Ascending aorta (tissue), 2 donors: ENCODE measurements around the gene PDCD6IP. TPM values are rescaled to one million over a fixed set of nuclear protein-coding genes. Genes with fewer than 3 reads are reported as not detected.

Source experiments
- DNase-seq, 2 donors: peaks; one replicate each; pipeline ENCODE4 v3.0.0-alpha.2; 2019; ENCODE audit warnings: low spot score in 2 of 2
- H3K27ac ChIP-seq, 2 donors: fragments of 200-600 bp; sonication (generic); one replicate each; pipeline ENCODE4 v1.5.1; 2016 to 2017; ENCODE audit warnings: mild to moderate bottlenecking in 1 of 2
- H3K27me3 ChIP-seq: fragments of 200-600 bp; sonication (generic); one replicate; pipeline ENCODE4 v1.5.1; 2017
- H3K36me3 ChIP-seq, 2 donors: fragments of 200-600 bp; sonication (generic); one replicate each; pipeline ENCODE4 v1.5.1; 2016
- H3K4me1 ChIP-seq, 2 donors: fragments of 200-600 bp; sonication (generic); one replicate each; pipeline ENCODE4 v1.5.1; 2016 to 2017; ENCODE audit warnings: mild to moderate bottlenecking in 1 of 2
- H3K4me3 ChIP-seq, 2 donors: fragments of 200-600 bp; sonication (generic); one replicate each; pipeline ENCODE4 v1.5.1; 2016 to 2017; ENCODE audit warnings: mild to moderate bottlenecking in 1 of 2
- H3K9me3 ChIP-seq, 2 donors: fragments of 200-600 bp; sonication (generic); one replicate each; pipeline ENCODE4 v1.5.1; 2016
- intact Hi-C: fragments of 100-400 bp; cut with DNase I; formaldehyde crosslinking; loops from one replicate; pipeline ENCODE4 v1.15.1; 2023
- total RNA-seq: library from RNA; depleted of rRNA; stranded (reverse); fragments of >200 nt; gene quantifications from one replicate; pipeline ENCODE4 v1.1.0, GENCODE V29; 2016
- TF ChIP-seq, protein P1 (sequence below), 3 experiments: fragments of 200-600 bp in 2 of 3; fragments of 450-650 bp in 1 of 3; sonication (generic) in 2 of 3; IDR thresholded peaks; one replicate each; pipeline ENCODE4 v1.5.1; 2016 to 2019; ENCODE audit warnings: antibody characterized with exemption in 3 of 3, mild to moderate bottlenecking in 1 of 3, moderate library complexity in 1 of 3

Gene PDCD6IP
- total RNA-seq, 1 donor from 2014 or later, result 347 TPM

- peaks cover 0 to 5% of the 10 kb centered on the region in 2 donors for H3K4me1 ChIP-seq
- H3K27me3 ChIP-seq, result no peaks in the 10 kb centered on the region
- H3K36me3 ChIP-seq, result no peaks in the 10 kb centered on the region
- DNase-seq, result no peak
- no peak overlapping the region for H3K4me3 ChIP-seq
- intact Hi-C loops, result no loop called here
- H3K9me3 ChIP-seq, result no peaks in the 10 kb centered on the region
- no peak overlapping the region for H3K27ac ChIP-seq
- TF ChIP-seq, protein P1, sequence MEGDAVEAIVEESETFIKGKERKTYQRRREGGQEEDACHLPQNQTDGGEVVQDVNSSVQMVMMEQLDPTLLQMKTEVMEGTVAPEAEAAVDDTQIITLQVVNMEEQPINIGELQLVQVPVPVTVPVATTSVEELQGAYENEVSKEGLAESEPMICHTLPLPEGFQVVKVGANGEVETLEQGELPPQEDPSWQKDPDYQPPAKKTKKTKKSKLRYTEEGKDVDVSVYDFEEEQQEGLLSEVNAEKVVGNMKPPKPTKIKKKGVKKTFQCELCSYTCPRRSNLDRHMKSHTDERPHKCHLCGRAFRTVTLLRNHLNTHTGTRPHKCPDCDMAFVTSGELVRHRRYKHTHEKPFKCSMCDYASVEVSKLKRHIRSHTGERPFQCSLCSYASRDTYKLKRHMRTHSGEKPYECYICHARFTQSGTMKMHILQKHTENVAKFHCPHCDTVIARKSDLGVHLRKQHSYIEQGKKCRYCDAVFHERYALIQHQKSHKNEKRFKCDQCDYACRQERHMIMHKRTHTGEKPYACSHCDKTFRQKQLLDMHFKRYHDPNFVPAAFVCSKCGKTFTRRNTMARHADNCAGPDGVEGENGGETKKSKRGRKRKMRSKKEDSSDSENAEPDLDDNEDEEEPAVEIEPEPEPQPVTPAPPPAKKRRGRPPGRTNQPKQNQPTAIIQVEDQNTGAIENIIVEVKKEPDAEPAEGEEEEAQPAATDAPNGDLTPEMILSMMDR (IDR thresholded peaks at IDR 0.05), result no peak
Measured at GRCh38 chr3:33790091-33790490, 8.3 kb upstream of the PDCD6IP start.

- Histone ChIP-seq H3K9me3 (no peaks in the 10 kb centered on the region), H3K36me3 (no peaks in the 10 kb centered on the region), H3K4me1 (peaks cover 0 to 5% of the 10 kb centered on the region in 2 donors), H3K27me3 (no peaks in the 10 kb centered on the region), H3K4me3 (no peak overlapping the region), H3K27ac (no peak overlapping the region)
- intact Hi-C loops, result no loop called here
- peak in 1 of 2 donors; percentile 38 for DNase-seq
- TF ChIP-seq, protein P1 (IDR thresholded peaks at IDR 0.05), result no peak
Measured at GRCh38 chr3:33791477-33792166, 6.8 kb upstream of the PDCD6IP start.

DNA sequence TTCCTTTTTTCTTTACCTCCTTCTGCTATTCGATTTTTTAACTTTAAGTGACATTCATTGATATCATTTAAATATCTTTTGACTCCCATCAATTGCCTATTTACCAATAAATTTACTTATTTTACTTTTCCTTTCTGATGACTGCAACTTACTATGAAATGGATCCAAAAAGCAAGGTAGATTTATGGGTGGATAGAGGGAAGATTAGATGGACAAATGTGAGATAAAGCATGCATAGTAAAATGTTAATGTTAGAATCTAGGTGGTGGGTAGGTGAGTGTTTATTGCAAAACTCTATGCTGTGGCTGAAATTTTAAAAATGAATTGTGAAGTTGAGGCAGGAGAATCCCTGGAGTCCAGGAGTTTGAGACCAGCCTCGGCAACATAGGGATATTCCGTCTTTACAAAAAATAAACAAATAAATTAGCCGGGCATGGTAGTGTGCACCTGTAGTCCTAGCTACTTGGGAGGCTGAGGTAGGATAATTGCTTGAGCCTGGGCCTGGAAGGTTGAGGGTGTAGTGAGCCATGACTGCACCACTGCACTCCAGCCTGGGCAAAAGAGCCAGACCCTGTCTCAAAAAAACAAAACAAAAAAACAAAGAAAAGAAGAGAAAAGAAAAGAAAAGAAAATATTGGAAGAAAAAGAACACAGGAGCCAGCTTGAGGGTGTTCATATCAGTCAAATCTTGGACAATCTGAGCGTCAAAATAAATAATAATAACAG is 6.1 kb upstream of the PDCD6IP start:
- intact Hi-C loops, result no loop called here
- H3K4me3 ChIP-seq, result no peak overlapping the region
- DNase-seq, result no peak
- TF ChIP-seq, protein P1 (IDR thresholded peaks at IDR 0.05), result no peak
- H3K36me3 ChIP-seq, result no peaks in the 10 kb centered on the region
- H3K9me3 ChIP-seq, result no peaks in the 10 kb centered on the region
- no peaks in the 10 kb centered on the region for H3K27me3 ChIP-seq
- no peaks in the 10 kb centered on the region for H3K4me1 ChIP-seq
- no peak overlapping the region for H3K27ac ChIP-seq

DNA sequence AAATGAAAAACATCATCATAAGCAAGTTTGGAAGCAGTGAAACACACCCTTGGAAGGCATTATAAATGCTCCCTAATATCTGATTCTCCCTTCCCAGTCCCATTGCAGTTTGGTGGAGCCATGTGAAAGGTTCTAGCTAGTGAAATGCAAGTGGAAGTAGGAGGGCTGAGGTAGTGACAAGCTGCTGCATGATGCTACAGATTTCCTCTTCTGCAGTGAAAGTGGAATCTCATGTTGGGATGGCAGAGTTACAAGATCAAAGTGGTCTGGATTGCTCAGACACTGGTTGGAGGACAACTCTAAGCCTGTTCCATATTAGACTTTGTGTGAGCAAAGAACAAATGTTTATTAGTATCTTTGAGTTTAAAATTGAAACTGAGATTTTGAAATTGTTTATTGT is 3.3 kb upstream of the PDCD6IP start:
- intact Hi-C loops, result no loop called here
- Histone ChIP-seq H3K4me3 (no peak overlapping the region), H3K36me3 (no peaks in the 10 kb centered on the region), H3K9me3 (no peaks in the 10 kb centered on the region), H3K27me3 (no peaks in the 10 kb centered on the region), H3K27ac (no peak overlapping the region), H3K4me1 (peaks cover 0 to 7% of the 10 kb centered on the region in 2 donors)
- TF ChIP-seq, protein P1 (IDR thresholded peaks at IDR 0.05), result no peak
- no peak for DNase-seq

DNA sequence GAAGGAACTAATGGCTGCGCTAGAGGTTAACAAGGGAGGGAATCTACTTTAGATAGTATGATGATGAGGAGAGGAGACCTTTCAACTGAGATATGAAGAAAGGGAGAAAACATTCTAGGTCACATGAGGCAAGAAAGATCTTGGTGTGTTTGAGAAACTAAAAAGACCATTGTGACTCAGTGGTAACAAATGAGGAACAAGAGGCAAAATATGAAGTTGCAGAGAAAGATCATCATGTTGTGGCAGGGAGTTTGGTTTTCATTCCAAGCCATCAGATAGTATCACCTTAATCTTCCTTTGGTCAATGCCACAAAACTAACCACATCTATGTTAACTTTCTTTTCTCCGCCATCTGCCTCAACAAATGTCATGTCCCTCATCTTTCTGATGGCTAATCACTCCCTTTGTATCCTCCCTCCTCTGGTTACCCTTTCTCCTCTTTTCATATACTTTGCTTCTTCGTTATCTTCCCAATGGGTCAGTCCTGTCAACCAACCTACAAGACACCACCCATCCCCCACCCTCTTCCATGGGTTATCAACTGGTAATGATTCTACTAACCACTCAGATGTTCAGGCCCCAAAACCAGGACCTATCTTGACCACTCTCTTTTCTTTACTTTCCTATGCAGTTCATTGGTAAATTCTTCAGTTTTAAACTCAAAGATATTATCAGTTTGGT is 2.4 kb upstream of the PDCD6IP start:
- Histone ChIP-seq H3K4me3 (no peak overlapping the region), H3K4me1 (peaks cover 0 to 13% of the 10 kb centered on the region in 2 donors), H3K27ac (no peak overlapping the region), H3K27me3 (no peaks in the 10 kb centered on the region), H3K36me3 (no peaks in the 10 kb centered on the region), H3K9me3 (no peaks in the 10 kb centered on the region)
- TF ChIP-seq, protein P1 (IDR thresholded peaks at IDR 0.05), result no peak
- intact Hi-C loops, result no loop called here
- DNase-seq, result no peak
